Retina (tissue), 1 donor: ENCODE data around the gene RADIL.
A peak's percentile ranks its signal among the peaks of the same experiment; 100 is the strongest.

Experiments used
- DNase-seq: peaks from one replicate; pipeline ENCODE4 v3.0.0-alpha.2; 2016

The RADIL gene

DNA sequence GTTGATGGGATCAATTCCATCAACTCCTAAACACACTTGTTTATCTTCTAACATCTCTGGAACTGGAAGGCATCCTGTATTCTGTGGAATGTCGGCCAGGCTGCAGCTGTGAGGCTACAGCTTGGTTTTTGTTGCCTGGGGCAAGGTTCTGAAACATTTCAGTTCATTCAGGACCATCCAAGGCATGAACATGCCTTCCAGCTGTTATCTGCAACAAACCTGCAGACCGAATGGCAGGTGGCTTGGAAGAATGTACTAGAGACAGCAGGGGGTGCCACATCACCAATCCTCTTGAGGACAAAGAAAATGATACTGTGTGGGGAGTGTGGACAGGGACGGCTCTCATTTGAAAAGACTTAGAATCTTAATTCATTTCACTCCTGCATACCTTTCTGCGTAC is 34.1 kb downstream of the RADIL start:
- DNase-seq: no peak

DNA sequence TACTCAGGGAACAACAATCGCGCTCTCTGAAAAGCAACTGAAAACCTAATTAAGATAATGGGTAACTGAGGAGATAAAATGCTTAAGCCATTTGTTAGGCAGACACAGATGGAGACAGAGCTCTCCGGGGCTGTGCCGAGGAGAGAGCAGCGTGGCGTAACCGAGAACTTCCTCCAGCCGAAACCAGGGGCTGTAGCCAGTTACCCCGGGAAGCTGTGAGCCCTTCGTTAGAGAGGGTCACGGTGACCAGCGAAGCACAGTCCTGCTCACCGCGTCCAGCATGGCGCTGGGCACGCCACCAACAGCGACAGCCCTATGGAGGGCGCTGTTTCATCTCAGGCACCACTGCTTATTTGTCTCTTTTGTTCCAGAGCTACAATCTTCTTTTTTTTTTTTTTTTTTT is 37.8 kb downstream of the RADIL start:
- peak; percentile 77 for DNase-seq

DNA sequence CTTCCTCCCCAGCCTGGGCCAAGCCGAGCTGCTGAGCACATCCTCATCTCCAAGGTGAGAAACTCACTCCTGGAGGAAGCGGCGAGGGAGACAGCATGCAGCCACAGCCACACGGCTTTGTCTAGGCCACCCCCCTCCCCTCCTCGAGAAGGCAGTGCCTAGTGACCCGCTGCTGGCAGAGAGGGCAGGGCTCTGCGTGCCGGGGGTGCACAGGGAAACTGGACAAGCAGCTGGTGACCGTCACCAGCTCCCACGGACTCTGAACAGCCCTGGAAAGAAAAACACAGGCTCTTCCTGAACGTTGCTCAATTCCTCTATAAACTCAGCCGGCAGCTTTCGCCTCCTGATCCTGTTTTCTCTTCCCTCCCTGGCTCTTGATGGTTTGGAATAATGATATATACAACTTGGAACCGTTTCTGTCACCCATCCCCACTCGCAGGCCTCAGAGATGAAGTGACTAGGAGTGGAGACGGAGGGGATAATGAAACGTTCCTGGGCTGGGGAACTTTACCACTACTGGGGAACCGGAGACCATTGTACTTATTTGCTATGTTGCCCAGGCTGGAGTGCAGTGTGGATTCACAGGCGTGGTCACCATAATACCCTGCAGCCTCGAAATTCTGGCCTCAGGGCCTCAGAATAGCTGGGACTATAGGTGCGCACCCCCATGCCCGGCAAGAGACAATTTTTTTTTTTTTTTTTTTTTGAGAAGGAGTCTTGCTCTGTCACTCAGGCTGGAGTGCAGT is 41.0 kb downstream of the RADIL start:
- peak; percentile 30 for DNase-seq

DNA sequence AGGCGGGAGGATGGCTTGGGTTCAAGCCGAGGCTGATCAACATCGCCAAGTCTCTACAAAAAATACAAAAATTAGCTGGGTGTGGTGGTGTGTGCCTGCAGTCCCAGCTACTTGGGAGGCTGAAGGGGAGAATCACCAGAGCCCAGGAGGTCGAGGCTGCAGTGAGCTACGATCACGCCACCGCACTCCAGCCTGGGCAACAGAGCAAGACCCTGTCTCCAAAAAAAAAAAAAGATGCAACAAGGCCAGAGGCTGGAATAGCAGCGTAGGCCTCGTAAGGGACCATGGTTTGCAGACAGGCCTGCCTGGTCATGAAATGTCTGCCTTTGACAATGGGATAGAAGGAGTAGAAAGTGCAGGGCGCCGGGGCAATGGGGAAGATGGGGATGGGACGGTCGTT is 41.7 kb downstream of the RADIL start:
- DNase-seq: no peak

DNA sequence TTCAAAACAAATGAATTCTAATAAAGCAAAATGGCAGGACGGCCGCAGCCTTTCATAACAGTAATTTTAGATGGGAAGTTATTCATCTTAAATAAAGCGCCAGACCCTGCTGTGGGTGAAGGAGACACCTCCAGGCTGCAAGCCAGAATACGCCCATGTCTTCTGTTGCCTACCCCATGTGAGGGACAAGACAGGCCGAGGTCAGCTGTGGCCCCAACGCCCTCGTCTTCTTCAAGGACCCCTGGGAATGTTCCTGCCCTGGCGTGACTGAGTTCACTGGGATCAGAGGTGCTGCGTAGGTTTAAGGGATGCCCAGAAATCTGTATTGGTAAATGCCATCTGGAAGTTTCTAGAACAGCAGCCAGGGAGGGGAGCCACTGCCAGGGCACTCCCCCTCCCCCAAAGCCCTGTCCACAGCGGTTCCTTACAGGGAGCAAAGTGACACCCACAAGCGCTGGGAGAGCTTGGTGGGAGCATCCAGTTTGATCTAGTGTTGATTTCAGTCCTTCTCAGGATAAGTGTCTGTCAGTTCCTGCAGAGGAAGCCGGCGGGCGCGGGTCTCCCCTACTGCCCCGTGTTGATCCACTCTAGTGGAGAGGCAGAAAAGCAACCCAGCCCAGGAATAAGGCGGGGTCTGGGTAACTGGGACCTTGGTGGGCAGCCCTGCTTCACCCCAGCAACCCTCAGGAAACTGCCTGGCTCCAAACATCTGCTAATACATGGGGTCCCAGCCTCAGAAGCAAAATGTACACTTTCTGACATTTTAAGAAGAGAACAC is 42.3 kb downstream of the RADIL start:
- DNase-seq: no peak

DNA sequence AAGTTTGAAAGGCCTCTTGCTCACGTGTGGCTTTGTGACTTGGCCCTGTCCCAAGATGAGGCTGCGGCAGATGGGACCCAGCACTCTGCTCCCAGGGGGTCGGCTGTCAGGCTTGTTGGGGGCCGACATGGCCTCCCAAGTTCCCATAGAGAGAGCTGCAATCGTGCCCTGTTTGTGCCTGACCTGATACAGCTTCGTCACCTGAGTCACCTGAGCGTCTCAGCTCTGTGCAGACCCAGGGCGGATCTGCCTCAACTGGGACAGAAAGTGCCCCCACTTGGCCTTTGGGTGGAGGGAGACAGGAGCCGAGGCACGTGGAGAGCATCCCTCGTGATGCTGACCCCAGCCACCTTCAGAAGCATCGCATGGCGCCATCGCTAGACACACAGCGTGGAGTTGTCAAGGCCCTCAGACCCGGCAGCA is 43.4 kb downstream of the RADIL start:
- DNase-seq: no peak

DNA sequence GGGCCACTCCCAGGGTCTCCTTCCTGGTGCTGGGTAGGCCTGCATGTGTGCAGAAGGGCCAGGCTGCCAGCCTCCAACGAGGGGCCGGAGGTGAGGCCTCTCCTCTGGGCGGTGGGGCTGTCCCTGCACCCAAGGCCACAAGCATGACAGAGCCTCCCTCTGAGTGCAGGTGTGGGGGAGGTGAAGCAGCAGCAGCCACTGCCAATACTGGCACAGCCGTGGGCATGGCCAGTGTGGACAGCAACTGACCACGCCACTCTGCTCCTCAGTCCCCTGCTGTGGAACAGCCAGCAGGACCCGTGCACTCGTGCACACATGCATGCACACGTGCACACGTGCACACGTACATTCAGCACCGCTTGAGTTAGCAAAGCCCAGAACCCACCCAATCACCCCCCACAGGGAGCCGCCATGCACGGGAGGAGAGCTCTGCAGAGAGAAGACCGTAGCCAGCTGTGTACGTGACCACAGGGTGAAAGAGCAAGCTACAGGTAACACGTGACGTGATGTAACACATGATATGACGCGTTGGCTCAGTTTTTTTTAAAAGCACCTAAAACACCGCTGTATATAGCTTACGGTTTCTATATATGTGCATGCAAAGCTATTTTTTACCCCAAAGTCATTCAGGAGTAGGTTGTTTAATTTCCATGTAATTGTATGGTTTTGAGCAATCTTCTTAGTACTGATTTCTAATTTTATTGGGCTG is 44.7 kb downstream of the RADIL start:
- peak; percentile 37 for DNase-seq

DNA sequence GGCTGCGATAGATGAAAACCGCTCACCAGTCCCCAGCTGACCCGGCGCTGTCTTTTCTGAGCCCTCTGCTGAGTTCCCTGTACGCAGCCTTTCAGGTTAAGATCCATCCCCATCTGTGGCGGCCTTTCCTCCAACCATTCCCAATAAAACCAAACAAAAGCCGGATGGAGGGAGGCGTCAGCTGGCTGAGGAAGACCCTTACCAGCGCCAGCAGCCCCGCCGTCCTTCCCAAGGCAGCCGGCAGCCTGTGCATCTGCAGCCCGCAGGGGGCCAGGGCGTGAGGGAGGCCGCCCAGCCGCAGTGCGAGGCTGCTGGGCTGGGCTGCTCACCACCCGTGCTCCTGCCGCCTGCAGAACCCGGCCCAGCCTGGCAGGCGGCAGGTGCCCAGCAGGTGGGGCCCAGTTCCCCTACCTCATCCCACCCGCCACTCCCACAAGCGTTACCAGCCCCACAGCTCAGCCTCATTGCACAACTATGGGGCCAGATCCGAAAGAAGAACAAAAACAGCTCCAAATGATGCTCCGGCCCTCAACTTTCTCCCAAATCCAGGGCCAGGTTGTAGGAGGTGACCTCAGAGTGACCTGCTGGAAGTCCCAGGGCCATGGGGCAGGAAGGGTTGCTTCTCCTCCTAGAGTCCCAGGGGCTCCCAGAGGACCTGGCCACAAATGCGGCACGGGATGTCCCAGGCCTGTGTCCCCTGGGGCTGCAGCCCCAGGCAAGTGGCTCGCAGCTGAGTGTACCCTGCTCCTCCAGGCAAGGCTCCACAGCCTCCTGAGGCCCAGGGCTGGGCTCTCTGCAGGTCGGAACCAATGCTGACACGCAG is 45.5 kb downstream of the RADIL start:
- DNase-seq: peak; percentile 81

DNA sequence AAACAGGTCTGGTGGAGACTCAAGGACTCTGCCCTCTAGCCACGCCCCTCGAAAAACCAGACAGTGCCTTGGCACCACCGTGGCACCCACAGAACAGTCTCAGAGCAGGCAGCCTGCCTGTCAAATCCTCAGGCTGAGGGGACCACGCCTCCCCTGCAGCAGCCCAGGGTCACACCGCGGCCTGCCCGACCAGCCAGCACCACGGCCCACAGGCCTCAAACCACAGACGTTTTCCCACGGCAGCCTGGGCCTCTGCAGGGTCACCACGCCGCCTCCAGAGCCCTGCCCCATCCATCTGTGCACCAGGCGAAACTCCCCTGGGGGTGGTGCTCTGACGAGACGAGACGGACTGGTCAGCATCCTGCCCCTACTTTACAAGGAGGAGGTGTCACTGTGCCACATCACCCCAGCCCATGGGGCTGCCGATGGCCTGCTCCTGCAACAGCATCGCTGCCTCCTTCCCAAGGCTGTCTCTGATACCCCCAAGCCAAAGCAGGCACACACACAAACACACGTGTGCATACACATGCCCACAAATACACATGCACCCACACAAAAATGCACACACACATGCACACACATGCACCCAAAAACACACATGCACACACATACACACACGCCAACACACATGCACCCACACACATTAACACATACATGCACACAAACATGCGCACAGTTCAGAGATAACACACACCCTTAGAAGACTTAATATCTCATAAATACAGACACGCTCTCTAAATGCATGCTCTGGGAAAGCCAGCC is 46.3 kb downstream of the RADIL start:
- DNase-seq: peak; percentile 69

DNA sequence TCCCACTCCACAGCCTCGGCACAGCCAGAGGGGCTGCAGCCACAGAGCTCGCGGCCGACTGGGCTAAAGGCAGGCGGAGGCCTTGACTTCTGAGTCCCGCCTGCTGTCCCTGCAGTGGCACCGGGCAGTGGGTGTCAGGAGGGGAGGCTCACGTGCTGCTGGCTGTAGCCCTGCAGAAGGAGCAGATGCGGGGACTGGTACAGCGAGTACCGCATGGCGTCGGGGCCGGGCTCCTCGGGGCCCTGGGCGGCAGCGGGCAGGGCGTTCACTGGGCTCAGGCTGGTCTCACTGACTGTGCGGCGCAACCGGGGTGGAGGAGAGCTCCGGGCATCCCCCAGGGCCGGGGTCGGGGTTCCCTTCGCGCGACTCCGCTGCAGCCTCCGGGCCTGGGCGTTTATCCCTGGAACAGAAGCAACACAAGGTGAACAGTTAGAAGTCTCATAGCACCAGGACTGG is 47.3 kb downstream of the RADIL start:
- DNase-seq: no peak

DNA sequence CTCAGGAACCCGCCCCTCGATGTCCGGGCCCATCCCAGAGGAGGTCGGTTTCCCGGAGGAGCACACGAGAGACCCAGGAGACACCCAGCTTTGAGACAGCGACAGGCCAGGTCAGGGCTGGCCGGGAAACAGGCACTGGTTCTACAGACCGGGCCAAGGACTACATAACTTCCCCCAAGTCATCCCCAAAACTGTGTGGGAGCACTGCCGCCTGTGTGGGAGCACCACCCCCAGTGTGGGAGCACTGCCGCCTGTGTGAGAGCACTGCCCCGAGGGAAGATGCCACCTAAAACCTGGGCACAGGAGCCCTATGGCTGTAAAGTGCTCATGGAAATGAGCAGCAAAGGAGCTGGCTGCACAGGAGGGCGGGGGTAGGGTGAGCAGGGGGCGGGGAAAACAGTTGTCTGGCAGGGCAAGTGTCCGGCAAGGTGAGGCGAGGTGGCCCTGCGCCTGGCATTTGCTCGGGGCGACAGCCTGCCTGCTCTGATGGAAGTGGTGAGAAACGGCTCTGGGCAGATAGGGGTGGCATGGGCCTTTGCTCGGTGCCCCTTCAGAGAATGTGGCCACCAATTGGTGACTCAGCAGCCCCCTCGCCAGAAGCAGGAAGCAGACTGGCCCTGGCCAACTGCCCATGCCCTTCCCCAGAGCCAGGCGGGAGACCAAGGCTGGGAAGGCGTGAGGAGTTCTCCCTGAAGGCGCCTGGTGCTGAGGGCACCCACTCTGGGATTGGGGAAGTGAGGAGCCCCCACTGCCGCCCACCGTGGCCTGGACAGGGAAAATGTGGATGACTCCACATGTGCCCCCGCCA is 47.9 kb downstream of the RADIL start:
- DNase-seq: no peak

DNA sequence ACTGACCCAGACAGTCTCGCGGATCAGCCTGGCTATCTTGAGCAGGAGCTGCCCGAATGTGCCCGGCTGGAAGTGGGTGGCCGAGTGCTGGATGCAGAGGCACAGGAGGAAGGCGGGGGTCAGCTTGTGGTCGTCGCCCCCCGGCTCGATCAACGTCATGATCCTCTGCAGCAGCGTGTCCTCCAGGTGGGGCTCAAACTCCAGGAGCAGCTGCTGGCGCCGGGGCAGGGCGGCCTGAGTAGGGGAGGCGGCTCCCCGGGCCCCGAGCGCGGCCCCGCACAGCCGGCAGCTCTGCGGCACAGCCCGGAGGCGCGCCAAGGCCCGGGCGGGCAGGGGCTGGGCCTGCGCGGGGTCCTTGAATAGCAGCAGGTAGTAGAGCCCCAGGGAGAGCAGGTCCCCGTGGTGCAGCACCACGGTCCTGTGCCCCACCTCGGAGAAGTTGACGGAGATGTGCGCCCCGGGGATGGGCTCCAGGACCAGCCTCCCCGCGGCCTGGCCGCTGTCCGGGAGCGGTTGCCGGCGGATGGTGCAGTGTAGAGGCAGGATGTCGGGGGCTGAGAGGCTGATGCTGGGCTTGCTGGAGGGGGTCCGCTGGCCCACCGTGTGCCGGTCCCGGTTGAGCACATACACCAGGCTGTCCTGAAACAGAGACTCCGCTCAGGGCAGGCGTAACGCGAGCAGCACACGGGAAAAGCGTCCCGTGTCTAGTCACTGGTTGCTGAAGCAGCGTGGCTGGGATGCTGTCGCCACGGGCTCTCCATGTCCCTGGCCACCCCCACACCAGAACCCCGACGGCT is 48.7 kb downstream of the RADIL start:
- no peak for DNase-seq

DNA sequence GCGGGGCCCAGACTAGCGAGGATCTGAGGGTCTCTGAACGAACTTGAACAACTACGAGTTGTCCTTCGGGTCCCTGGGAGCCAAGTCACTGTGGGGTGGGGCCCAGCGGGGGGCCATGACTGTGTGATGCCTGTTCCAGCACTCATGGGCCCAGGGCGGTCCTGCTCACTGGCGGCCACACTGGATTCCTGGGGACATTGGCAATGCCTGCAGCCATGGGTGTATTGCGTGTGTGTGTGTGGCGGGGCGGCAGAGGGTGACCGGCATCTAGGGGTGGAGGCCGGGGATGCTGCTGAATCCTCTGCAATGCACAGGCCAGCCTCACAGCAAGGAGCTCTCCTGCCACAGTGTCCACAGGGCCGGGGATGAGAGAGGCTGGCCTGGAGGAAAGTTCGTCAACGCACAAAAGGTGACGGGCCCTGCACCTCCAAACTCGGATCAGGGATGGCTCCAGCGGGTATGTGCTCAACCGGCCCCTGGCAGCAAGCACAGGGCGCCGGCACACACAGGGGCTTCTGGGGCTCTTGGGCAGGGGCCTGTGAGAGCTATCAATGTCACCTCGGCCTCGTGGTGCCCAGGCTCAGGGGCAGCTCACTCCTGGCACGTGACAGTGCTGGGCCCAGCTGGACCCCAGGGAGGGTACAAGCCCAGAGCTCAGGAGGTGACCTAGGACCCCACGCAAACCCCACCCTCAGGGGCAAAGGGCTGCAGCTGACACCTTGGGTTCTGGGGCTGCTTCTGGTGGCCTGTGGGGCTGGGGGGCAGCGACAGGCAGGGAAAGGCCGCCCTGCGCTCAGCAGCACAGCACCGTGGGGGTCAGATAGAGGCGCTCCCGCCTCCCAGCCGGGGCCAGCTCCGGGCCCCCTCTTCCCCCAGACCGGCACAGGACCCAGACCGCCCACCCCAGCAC is 49.6 kb downstream of the RADIL start:
- DNase-seq: no peak

DNA sequence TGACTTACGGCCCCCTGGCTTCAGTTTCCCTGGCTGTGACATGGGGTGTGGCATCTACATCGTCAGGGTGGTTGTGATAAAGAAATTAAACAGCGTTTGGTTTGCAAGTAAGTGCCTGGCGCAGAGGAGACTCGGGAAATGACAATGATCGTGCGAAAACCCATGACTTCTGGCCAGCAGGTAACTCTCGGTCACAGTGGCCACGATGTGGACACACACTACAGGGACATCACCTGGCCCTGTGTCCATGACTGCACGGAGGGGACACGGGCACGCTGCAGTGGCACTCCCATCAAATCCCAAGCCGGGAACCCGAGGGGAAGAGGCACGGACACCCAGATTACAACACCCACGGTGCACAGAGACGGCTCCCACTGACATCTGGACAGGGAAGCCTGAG is 50.3 kb downstream of the RADIL start:
- no peak for DNase-seq

DNA sequence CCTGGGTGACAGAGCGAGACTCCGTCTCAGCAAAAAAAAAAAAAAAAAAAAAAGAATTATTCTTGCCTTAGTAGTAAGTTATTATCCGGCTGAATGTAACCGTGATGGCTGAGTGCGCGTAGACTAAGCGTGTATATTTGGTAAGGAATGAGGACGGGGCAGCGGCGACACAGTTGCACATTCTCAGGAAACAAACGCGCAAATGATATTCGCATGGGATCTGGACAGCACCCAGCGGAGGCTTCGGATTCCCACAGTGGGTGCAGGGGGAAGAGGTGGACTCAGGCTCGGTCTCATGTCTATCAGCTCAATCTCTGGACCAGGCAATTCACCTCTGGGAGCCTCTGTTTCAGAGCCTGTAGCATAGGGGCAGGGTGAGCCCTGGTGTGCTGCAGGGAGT is 50.8 kb downstream of the RADIL start:
- DNase-seq: no peak

DNA sequence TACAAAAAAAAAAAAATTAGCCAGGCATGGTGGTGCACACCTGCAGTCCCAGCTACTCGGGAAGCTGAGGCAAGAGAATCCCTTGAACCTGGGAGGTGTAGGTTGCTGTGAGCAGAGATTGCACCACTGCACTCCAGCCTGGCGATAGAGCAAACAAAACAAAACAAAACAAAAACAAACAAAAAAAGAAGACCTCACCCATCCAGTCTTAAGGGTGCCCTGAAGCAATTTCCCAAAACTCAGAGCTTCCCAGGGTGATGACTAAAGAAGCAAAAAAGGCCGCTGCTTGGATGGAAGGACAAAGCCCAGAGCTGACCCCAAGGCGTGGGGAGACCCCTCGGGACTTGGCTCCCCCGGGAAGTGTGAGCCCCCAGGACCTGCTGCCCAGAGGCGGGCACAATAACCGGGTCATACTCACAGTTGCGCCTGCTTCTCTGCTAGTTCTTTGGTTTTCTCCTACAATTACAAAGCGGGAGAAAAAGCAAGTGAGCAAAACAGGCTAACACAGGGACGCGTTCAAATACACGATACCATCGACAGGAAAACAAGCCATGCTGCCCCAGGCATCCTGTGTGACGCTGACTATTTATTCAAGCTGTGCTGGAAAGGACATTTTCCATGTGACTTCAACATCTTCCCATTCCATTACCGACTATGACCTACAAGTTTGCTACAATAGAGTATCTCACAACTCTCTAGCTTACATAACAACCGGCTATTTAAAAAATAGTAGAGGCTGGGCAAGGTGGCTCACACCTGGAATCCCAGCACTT is 51.6 kb downstream of the RADIL start:
- DNase-seq: no peak

DNA sequence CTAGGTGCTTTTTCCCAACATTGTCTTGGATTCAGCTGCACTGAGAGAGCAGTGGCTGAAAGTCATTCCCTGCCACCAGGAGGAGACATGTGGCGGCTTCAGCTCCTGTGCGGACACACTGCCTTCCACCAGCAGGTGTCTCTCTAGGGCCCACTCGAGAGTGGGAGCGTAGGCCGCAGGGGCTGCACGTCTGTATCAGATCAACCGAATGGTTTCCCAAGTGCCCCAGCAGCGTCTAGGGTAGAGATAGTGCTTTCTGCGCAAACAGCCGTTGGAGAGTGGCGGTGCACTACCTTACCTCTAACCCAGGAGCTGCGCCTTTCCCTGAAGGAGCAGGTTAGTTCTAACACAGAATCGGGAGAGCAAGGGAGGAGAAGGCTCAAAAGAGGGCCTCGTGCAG is 53.3 kb downstream of the RADIL start:
- peak; percentile 79 for DNase-seq

DNA sequence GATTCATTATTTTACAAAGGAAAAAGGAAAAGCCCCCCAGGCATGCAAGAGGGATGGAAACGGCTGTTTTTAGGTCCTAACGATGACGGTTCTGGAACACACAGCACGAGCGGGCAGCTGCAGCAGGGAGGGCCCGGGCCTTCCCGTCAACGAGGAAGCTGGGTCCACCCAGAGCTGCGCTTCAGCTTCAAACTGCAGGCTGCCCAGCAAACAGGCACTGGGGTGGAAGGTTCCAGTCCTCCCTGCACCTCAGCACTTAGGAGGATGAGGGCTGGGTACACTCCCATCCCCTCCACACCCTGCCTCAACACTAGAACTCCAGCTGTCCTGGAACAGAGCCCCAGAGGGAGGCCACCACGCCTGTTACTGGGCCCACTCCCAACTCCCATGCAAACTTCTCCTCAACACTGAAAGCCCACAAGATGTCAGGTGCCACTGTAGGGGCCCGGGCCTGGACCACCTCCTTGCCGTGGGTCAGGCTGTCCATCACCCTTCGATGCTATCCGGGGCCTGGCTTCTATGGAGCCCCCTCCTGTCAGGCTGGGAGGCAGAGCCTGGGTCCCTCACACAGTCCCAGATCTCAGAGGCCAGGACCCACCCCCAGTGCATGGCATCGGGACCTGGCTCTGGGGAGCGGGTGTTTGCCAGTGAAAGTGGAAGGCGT is 54.7 kb downstream of the RADIL start:
- DNase-seq: no peak
